Activated CD4-positive, alpha-beta T cell treated with anti-CD3 and anti-CD28 coated beads for 4 hours (primary cell): ENCODE measurements around the gene GALK2.

Source experiments
- DNase-seq, 2 donors: peaks; one replicate each; pipeline ENCODE4 v3.0.0-alpha.2; 2020

Gene GALK2

GRCh38 chr15:49169880-49170597 lies at the start of gene GALK2:
Gene GALK2 (plus strand): TSS chr15:49170247. CDS start chr15:49170323, 76 bp downstream.
- DNase-seq, result peak; percentile 65 to 66

DNA sequence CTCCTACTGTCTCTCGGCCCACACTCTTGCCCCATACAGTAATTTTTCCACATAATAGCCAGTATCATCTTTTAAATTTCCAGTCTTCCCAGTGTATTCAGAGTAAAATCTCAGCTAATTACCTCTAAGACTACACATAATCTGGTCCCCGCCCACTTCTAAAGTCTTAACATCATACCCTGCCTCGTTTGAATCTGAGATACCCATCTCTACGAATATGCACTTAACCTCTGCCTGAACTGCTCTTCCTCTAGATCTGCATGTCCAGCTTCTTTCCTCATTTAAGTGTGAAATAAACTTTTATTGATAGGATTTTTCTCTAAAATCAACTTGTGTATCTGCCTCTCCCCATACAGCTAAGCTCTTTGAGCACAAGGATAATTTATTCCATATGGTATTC lies 49.2 kb upstream of the GALK2 start:
- DNase-seq, result no peak

DNA sequence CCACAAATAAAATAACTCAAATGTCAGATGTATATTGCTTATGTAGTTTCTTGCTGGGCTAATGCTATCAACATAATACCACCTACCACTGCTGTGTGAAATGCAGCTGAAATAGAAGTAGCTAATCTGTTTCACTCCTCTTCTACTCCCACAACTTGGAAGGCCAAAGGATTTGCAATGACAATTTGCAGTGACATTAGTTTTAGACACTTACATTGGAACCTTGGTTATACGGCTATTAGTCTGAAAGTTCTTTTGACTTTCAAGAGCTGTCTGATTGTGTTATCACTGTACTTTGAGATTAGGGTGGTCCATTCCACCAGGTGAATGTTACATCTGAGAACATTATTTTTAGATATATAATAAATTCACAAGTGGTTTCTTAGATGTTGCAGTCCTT lies 48.1 kb upstream of the GALK2 start:
- DNase-seq, result no peak

- DNase-seq, result no peak
These were observed 47.4 kb upstream of the GALK2 start for GRCh38 chr15:49122541-49123062.

GRCh38 chr15:49124371-49124770 lies 45.7 kb upstream of the GALK2 start:
- DNase-seq, result no peak

DNA sequence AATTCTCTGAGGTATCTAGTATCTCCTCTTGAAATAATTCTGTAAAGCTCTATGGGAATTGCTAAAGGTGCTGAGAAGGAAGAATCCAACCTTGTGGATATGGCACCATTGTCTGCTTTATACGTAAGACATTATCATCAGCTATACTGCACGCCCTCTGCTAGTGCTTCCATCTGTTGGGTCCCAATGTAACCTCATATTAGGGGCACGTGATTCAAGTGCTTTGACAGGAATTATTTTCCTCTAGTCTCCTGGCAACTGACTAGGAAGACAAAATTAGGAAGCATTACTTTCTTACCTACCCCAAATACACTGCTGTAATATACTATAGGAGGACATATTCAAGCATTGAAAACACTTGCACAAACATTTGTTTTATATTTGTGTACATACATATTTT lies 38.6 kb upstream of the GALK2 start:
- DNase-seq, result no peak

DNA sequence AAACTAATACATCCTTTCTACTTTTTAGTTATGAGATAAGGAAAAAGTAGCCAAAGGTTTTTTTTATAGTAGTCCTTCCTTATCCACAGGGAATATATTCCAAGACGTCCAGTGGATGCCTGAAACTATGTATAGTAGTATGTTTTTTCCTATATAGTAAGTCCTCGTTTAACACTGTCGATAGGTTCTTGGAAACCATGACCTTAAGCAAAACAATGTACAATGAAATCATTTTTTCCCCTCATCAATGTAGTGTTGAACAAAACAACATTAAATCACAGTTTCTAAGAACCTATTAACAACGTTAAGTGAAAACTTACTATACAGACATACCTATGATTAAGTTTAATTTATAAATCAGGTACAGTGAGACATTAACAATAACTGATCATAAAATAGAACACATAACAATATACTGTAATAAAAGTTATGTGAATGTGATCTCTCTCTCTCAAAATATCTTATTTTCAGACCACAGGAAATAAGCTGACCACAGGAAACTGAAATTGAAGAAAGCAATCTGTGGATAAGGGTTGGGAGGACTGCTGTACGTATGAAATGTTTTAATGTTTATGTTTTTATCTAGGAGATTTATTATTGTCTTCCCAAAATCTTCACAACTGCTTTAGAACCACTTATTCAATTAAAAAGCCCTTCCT lies 35.2 kb upstream of the GALK2 start:
- no peak for DNase-seq

GRCh38 chr15:49135342-49135857 lies 34.6 kb upstream of the GALK2 start:
- no peak for DNase-seq

DNA sequence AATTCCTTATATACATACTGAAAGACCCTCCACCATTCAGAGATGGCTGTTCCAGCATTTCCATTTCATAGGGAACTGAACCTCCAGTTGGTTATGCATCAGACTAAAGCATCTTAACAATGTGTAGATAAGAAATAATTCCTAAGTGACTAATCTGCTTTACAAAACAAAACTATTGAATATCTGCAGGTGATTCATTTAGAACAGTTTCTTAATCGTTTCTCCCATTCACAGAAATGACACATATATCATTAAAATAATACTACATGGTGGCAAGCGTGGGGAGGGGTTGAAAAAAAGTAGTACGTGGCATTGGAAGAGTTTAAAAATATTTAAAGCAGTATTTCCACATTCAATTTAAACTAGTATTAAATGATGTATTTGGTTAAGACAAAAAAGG lies 34.1 kb upstream of the GALK2 start:
- DNase-seq, result no peak

GRCh38 chr15:49137861-49138260 lies 32.2 kb upstream of the GALK2 start:
- DNase-seq, result no peak

DNA sequence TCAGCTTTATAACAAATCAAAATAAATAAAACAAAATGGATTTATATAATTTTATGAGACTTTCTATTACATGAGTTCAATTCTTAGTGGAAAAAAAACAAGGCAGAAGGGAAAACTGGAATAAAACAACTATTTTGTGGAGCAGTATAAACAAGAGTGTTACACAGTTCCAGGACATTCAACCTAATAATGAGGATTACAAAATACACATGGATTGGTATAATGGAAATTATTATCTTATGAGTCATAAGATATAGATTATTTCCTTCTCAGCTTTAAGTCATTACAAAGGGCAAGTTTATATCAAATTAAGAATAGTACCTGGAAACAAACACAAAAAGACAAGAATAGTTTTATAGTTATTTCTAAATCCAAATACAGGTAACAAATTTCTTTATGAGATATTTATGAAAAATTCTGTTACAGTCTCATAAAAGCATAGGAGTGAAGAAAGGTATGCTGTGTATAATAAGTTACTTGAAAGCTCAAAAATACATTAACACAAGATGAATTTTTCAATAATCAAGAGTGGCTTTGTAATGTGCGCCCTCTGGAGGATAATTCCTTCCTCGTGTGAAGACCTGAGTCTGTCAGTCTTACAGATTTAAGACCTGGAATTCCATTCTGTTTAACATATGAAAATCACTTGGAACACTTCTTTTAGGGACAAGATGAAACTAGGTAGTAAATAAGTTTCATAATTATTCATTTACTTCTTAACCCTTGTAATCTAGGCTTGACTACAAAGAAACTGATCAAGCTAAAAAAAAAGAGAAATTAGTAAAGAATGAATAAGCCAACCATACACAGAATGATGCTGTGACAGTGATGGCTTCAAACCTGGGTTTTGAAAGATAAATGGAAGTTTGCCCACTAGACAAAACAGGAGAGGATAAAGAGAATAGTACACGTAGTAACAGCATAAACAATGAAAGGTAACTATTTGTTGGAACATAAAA lies 24.1 kb upstream of the GALK2 start:
- peak; percentile 8 to 36 for DNase-seq

DNA sequence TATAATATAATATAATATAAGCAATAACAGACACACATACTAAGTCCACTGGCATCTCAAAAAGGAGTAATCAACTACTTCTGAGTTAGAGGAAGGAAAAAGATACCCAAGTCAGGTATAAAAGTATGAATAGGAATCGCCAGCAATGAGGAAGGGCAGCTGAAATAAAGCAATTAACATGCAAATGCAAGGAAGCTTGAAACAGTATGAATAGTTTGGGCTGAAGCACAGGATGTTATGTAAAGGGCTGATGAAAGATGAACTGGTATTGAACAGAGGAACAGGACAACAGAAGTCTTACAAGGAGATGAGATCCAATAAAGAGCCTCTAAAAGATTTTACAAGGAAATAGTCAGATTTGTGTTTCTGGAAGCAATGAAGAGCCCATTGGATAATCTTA lies 21.7 kb upstream of the GALK2 start:
- DNase-seq, result no peak

DNA sequence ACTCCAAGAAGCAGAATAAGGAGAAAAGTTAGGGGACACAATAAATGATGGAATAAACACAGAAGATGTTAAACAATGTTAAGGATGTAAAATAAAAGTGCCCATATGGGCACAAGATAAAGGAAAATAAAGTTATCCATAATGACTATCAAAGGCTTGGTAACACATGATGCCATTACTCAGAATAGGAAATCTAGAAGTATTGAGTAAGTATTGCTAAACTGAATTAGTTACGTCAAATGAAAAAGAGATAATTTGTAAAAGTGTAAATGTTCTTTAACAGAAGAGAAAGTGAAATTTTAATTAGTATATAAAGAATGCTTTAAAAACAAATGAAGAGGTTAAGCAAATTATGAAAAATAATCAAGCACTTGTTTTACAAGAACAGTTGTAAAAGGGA lies 21.3 kb upstream of the GALK2 start:
- no peak for DNase-seq

- DNase-seq, result no peak
These were observed 18.2 kb upstream of the GALK2 start for GRCh38 chr15:49151831-49152230.

- no peak for DNase-seq
These were observed 17.3 kb upstream of the GALK2 start for GRCh38 chr15:49152552-49153312.

- no peak for DNase-seq
These were observed 15.7 kb upstream of the GALK2 start for GRCh38 chr15:49154359-49154758.

DNA sequence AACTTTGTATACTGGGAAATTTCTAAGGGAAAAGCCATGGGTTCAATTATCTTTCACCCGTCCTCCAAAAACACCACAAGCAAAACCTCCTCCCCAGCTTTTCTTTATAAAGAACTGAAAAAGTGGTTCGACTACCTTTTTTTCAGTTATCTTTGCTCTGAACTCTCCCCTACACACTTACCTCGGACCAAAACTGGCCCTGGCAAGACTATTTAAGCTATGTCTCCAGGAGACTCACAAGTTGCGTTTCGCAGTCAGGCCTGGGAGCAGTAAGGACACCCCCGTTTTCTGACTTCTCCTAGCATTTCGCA lies 15.3 kb upstream of the GALK2 start:
- no peak for DNase-seq

GRCh38 chr15:49155110-49155833 lies 14.8 kb upstream of the GALK2 start, which contains the start of gene COPS2:
Gene COPS2 (minus strand): TSS chr15:49155599. CDS start chr15:49155578, 21 bp downstream.
- DNase-seq, result peak; percentile 90 to 91

DNA sequence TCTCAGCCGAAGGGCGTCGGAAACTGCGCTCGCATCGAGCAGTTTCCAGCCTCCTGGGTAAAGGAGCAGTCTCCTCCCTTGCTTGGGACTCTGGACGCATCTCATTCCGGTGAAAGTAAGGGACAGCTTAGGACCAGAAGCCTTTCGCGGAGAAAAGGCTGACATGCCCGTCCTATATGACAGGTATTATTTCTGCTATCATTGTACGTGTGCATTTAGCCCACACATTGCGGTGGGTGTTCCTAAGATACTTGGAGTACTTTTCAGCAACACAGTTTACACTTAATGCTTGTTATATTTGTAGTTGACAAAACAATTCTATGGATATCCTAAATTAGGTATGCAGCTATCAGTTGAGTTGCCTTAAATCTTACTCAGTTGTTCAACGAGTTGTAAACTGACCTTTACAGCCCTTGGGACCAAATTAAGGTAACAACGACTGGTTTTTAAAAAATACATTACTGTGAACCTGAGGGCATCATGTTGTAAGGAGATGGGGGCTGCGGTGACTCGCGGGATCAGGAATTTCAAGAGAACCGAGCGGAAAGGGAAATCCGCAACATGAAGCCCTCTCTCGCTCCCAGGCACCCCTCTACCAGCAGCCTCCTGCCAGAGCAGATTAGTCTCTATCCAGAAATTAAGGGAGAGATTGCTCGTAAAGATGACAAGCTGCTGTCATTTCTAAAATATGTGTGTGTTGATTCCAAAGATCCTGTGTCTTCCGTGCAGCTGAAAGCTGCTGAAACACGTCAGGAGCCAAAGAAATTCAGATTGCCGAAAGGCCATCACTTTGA lies 14.0 kb upstream of the GALK2 start:
- peak in 1 of 2 donors; percentile 4 for DNase-seq

DNA sequence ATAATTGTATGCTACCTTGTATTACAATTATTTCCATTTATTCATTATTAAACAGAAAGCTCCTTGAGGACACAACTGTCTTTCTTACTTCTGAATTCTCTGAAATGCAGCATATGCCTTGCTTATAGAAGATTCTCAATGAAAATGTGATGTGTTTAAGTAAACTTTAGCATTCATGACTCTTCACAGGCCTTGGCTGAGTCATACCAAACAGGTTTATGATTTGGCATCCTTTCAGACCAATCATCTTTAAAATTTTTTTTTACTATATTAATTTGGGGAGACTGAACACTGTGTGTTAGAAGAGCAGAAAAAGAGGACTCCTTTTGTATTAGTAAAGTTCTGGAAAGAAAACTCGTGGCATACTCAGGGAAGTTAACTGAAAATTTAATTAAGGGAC lies 6.4 kb upstream of the GALK2 start:
- DNase-seq, result no peak

- DNase-seq, result no peak
These were observed 5.2 kb upstream of the GALK2 start for GRCh38 chr15:49164865-49165264.
